Lower leg skin (tissue), 3 donors: ENCODE measurements around the gene THADA.

Experiments used
- CTCF ChIP-seq, 3 donors: fragments of 450-650 bp; IDR thresholded peaks; one replicate each; pipeline ENCODE4 v1.5.1; 2016; ENCODE audit warnings: antibody characterized with exemption in 3 of 3, mild to moderate bottlenecking in 3 of 3, moderate library complexity in 2 of 3
- POLR2A ChIP-seq, 2 donors: fragments of 450-650 bp; IDR thresholded peaks; one replicate each; pipeline ENCODE4 v1.6.1; 2016 to 2017; ENCODE audit warnings: antibody characterized with exemption in 2 of 2, mild to moderate bottlenecking in 1 of 2, moderate library complexity in 1 of 2

- TF ChIP-seq CTCF (IDR thresholded peaks at IDR 0.05) (no peak), POLR2A (IDR thresholded peaks at IDR 0.05) (no peak)
Measured at GRCh38 chr2:43490252-43490786, 105.5 kb downstream of the THADA start.
